HG03460 (cell line): Measurements from ENCODE around the gene AXIN1.
A peak's percentile ranks its signal among the peaks of the same experiment; 100 is the strongest.
"Not testable (repeated sequence)": the region's sequence is repeated elsewhere in the genome, so short reads cannot be mapped to it uniquely, and the experiment has no call there.

Source experiments
- ATAC-seq: cut with Tn5 transposase; IDR thresholded peaks from one replicate; pipeline ENCODE4 v1.9.1; 2021; ENCODE audit not compliant: unreplicated experiment

The AXIN1 gene

DNA sequence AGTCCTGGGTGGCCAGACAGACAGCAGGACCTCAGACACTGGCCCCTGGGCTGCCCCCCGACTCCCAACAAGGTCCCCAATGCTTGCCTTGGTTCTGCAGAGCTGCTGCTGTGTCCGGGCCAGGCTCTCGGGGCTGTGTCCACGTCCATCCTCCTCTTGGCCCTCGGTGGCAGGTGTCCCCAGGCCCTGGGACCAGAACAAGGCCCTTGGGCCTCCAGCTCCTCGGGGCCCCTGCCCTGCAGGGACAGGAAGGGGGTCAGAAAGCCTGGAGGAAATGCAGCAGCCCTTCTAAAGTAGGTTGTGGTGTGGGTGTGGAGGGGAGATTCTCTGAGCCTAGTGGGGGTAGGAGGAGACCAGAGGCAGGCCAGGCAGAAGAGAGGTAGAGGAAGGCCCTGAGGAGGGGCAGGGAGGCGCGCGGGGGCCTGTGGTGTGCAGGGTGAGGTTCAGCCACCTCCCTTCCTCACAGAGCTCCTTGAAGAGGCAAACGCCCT, 2.5 kb upstream of the AXIN1 start:
- ATAC-seq = no peak

GRCh38 chr16:354291-354881, 1.9 kb upstream of the AXIN1 start:
- no peak for ATAC-seq

- ATAC-seq = no peak
Measured at GRCh38 chr16:353404-354290, 1.1 kb upstream of the AXIN1 start.

GRCh38 chr16:351804-352520, 561 bp downstream of the AXIN1 start:
- peak; percentile 7 for ATAC-seq

GRCh38 chr16:350203-350602, 2.3 kb downstream of the AXIN1 start:
- no peak for ATAC-seq

- no peak for ATAC-seq
Measured at GRCh38 chr16:349211-349610, 3.3 kb downstream of the AXIN1 start.

- ATAC-seq = not testable (repeated sequence)
Measured at GRCh38 chr16:348495-348894, 4.0 kb downstream of the AXIN1 start.

DNA sequence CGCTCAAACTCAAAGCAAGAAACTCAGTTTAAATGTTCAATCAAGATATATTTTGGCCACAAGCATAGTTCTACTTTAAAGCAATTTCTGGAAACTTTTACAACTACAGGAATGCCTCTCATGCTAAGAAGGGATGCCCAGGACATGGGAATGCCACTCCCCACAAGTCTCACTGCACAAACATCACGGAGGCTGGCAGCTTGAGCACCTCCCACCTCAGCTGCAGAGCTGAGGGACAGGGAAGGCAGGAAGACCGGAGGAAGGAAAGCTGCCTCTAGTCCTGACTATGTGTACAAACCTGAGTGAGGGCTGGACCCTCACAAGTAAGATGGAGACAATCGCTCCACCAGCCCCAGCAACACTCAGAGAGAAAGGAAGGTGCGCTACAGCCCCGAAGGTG, 5.3 kb downstream of the AXIN1 start:
- ATAC-seq = no peak

GRCh38 chr16:346587-346986, 5.9 kb downstream of the AXIN1 start:
- ATAC-seq = no peak

DNA sequence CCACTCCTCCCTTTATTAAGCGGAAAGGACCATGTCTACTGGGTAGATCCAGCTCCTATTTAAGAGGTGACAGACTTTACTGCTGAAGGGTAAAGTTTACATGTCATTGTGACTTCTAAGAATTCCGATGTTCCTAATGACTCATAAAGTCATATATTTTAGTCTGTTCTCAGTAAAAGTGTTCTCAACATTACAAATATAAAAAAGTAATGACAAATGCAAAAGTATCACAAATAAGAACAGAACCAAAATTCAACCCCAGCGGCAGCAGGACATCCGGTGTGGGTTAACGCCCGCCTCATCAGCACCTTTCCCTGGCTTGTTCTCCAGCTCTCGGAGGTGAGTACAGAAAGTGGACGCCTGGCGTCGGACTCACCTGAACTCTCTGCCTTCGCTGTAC, 6.8 kb downstream of the AXIN1 start:
- ATAC-seq = no peak

DNA sequence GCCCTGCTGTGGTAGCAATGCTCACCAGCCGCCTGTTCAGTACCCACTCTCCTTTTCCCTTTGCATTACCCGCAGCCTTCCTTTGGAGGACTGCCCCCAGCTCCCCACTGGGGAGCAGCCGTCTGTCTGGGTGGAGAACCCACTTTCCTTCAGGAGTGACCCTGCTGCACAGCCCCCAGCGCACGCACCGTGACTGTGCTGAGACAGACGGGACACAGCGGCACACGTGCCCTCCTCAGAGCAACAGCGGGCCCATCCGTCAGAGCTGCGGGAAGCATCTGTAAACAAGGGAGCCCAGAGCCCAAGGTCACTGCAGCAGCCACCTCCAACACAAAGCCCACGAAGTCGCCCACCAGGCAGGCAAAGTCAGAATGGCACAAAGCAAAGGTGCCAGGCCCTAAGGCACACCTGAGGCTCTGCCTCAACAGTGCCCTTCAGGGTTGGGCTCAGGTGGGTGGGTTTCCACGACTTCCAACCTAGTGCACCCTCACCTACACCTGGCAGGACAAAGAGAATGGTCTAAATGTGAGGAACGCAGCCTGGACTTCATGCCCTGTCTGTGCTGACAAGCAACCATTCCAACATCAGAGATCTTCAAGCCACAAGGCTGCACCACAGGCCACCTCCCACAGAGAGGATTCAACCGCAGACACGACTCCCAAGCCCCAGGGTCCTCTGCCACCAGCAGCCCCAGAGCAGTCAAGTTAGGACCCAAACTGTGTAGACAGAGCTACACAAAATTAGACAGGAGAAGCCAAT, 9.9 kb downstream of the AXIN1 start:
- ATAC-seq = no peak

DNA sequence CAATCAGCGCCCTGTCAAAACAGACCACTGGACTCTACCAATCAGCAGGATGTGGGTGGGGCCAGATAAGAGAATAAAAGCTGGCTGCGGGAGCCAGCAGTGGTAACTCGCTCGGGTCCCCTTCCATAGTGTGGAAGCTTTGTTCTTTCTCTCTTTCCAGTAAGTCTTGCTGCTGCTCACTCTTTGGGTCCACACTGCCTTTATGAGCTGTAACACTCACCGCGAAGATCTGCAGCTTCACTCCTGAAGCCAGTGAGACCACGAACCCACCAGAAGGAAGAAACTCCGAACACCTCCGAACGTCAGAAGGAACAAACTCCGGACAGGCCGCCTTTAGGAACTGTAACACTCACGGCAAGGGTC, 10.6 kb downstream of the AXIN1 start:
- ATAC-seq = not testable (repeated sequence)

DNA sequence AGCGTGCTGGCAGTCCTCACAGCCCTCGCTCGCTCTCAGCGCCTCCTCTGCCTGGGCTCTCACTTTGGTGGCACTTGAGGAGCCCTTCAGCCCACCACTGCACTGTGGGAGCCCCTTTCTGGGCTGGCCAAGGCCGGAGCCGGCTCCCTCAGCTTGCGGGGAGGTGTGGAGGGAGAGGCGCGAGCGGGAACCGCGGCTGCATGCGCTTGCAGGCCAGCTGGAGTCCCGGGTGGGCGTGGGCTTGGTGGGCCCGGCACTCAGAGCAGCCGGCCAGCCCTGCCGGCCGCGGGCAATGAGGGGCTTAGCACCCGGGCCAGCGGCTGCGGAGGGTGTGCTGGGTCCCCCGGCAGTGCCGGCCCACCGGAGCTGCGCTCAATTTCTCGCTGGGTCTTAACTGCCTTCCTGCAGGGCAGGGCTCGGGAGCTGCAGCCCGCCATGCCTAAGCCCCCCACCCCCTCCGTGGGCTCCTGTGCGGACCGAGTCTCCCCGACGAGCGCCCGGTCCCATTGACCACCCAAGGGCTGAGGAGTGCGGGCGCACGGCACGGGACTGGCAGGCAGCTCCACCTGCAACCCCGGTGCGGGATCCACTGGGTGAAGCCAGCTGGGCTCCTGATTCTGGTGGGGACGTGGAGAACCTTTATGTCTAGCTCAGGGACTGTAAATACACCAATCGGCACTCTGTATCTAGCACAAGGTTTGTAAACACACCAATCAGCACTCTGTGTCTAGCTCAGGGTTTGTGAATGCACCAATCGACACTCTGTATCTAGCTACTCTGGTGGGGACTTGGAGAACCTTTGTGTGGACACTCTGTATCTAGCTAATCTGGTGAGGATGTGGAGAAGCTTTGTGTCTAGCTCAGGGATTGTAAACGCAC, 11.2 kb downstream of the AXIN1 start:
- not testable (repeated sequence) for ATAC-seq

- ATAC-seq = no peak
Measured at GRCh38 chr16:340370-341091, 12.0 kb downstream of the AXIN1 start.

- ATAC-seq = no peak
Measured at GRCh38 chr16:339680-340079, 12.8 kb downstream of the AXIN1 start.

GRCh38 chr16:337975-338575, 14.4 kb downstream of the AXIN1 start:
- ATAC-seq = no peak

DNA sequence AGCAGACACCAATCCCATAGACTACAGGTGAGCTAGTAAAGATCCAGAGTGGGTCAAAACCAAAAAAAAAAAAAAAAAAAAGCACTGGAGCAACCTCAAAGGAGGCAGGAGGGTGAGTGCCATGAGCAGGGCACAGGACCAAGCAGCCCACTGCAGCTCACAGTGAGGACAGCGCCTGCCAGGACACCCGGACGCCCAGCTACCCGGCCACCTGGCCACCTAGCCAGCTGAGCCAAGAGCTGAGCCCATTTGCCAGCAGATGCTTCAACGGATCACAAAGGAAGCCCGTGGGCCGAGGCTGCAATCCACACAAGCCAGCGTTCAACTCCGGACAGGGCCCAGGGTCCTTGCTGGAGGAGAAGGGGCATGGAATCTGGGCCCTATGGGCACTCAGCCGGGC, 15.1 kb downstream of the AXIN1 start:
- no peak for ATAC-seq

DNA sequence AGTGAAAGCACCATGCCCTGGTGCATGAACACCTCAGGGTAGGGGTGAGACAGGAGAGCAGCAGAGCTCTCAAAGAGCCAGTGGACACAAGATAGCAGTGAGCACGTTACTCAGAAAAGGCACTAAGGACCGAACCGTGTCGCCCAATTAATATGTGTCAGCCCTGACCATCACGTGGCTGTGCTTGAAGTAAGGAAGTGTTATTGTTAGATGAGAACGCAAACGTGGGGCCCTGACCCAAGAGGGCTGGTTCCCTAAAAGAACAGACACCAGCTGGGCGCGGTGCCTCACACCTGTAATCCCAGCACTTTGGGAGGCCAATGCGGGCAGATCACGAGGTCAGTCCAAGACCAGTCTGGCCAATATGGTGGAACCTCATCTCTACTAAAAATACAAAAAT, 16.3 kb downstream of the AXIN1 start:
- ATAC-seq = no peak
